Thymus (tissue), 11 donors: ENCODE data around the gene FASTKD1. TPM values are rescaled to one million over a fixed set of nuclear protein-coding genes. Genes with fewer than 3 reads are reported as not detected.
"Not testable (repeated sequence)": the region's sequence is repeated elsewhere in the genome, so short reads cannot be mapped to it uniquely, and the experiment has no call there.

Experiments used
- DNase-seq, 9 donors: peaks; one replicate each; pipeline ENCODE4 v3.0.0-alpha.2; 2013; ENCODE audit warnings: low spot score in 9 of 9, low read depth in 6 of 9, missing footprints in 1 of 9
- H3K27ac ChIP-seq, 2 donors: one replicate each; pipeline ENCODE4 v1.5.1; 2013; ENCODE audit warnings: control low read depth in 1 of 2, low read depth in 1 of 2, low read length in 1 of 2, mild to moderate bottlenecking in 1 of 2, moderate library complexity in 1 of 2
- H3K27me3 ChIP-seq, 2 donors: one replicate each; pipeline ENCODE4 v1.5.1; 2013; ENCODE audit warnings: low read length in 1 of 2; ENCODE audit not compliant: control insufficient read depth in 2 of 2, insufficient read depth in 1 of 2
- H3K36me3 ChIP-seq, 2 donors: one replicate each; pipeline ENCODE4 v1.5.1; 2013; ENCODE audit warnings: low read length in 1 of 2, mild to moderate bottlenecking in 1 of 2, moderate library complexity in 1 of 2; ENCODE audit not compliant: control insufficient read depth in 2 of 2, insufficient read depth in 2 of 2
- H3K4me1 ChIP-seq, 2 donors: one replicate each; pipeline ENCODE4 v1.5.1; 2013; ENCODE audit warnings: low read length in 2 of 2; ENCODE audit not compliant: control insufficient read depth in 2 of 2, insufficient read depth in 2 of 2
- H3K4me3 ChIP-seq, 2 donors: one replicate each; pipeline ENCODE4 v1.5.1; 2013; ENCODE audit warnings: low read length in 2 of 2, control low read depth in 1 of 2, mild to moderate bottlenecking in 1 of 2
- H3K9me3 ChIP-seq, 2 donors: one replicate each; pipeline ENCODE4 v1.5.1; 2013; ENCODE audit warnings: low read length in 1 of 2, mild to moderate bottlenecking in 1 of 2; ENCODE audit not compliant: control insufficient read depth in 2 of 2, insufficient read depth in 1 of 2
- WGBS: extraction: QIAGEN DNeasy Blood & Tissue Kit; methylation state at CpG from one replicate; pipeline ENCODE4 v1.1.7; 2013; 5-methylcytosine and 5-hydroxymethylcytosine counted together
- polyA plus RNA-seq: library from polyadenylated mRNA; stranded (reverse); fragments of 200-250 nt; gene quantifications from one replicate; pipeline ENCODE4 v1.2.3, GENCODE V29; 2013
- total RNA-seq: library from RNA; stranded (reverse); fragments of 120-200 nt; gene quantifications from one replicate; pipeline ENCODE4 v1.2.4, GENCODE V29; 2013
- donor health status: healthy.

FASTKD1 gene
- total and polyA plus RNA-seq, 2 donors = 34.1 to 65.6 TPM

DNA sequence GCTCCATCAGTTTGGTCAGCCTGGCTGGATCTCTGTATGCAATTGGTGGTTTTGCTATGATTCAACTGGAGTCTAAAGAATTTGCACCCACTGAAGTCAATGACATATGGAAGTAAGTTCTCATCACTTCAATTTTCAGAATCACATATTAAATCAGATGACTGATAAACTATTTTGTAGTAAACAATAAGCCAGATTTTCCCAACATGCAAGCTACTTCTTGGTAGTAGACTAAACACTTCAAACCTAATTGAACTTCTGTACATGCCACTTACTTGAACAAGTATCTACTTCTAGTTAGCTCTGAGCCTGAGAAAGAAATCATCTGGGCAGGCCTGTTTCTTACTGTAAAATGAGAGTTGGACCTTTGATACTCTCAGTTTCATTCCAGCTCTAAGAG lies 52.8 kb downstream of the FASTKD1 start:
- Histone ChIP-seq H3K4me3 (no peak overlapping the region), H3K4me1 (no peaks in the 10 kb centered on the region), H3K9me3 (no peaks in the 10 kb centered on the region), H3K36me3 (no peaks in the 10 kb centered on the region), H3K27ac (no peak overlapping the region), H3K27me3 (no peaks in the 10 kb centered on the region)
- no peak for DNase-seq

DNA sequence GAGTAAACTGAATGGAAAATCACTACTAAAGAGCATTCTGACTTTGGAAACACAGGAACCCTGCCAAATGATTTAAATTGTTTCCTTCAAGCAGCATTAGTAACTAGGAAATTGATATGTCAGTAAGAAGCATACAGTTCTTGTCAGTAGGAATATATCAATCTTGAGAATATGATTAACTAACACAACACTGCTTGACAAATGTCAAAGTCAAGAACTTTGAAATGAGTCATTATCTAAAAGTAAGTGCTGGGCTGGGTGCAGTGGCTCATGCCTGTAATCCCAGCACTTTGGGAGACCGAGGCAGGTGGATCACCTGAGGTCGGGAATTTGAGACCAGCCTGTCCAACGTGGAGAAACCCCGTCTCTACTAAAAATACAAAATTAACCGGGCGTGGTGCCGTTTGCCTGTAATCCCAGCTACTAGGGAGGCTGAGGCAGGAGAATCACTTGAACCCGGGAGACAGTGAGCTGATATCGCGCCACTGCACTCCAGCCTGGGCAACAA lies 57.1 kb downstream of the FASTKD1 start:
- not testable (repeated sequence) for H3K9me3 ChIP-seq, H3K4me3 ChIP-seq, H3K4me1 ChIP-seq, H3K27ac ChIP-seq, H3K36me3 ChIP-seq, H3K27me3 ChIP-seq, DNase-seq
- WGBS = 99% methylated on average over 10 of the region's 10 CpGs

DNA sequence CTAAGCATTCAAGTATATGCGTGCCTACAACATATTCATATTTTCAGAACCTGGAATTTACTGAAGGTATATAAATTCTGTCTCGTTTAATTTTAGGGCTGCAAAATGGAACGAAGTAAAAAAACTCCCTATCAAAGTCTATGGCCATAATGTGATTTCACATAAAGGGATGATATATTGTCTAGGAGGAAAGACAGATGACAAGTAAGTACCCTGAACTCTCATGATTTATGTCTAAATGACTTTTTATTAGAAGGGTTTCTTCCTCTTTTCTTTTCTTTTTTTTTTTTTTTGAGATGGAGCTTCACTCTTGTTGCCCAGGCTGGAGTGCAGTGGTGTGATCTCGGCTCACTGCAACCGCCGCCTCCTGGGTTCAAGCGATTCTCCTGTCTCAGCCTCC lies 58.9 kb downstream of the FASTKD1 start:
- H3K36me3 ChIP-seq, H3K27me3 ChIP-seq, H3K9me3 ChIP-seq, DNase-seq, H3K27ac ChIP-seq, H3K4me3 ChIP-seq, H3K4me1 ChIP-seq: not testable (repeated sequence)
- WGBS = 92% methylated on average over 7 of the region's 7 CpGs

DNA sequence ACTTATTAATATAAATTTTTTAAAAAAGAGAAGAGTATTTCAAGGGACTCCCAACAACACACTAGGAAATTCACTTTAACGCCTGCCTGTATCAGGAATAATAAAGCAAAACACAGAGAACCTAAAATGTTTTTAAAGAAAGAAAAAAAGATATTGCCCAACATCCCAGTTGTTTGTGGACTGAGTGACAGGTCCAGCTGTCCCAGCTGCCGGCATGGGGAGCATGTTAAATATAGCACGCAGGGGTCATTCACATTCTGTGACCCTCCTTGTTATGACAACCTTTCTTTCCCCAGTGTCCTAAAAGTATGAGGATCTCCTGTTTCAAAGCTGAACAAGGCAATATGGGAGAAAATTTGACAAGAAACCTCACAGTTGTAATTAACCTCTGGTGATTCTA lies 59.7 kb downstream of the FASTKD1 start:
- no peak overlapping the region for H3K4me3 ChIP-seq
- no peaks in the 10 kb centered on the region for H3K9me3 ChIP-seq
- H3K27ac ChIP-seq = no peak overlapping the region
- H3K4me1 ChIP-seq = no peaks in the 10 kb centered on the region
- no peaks in the 10 kb centered on the region for H3K36me3 ChIP-seq
- 97% methylated on average over 3 of the region's 3 CpGs for WGBS
- no peak for DNase-seq
- H3K27me3 ChIP-seq = no peaks in the 10 kb centered on the region

DNA sequence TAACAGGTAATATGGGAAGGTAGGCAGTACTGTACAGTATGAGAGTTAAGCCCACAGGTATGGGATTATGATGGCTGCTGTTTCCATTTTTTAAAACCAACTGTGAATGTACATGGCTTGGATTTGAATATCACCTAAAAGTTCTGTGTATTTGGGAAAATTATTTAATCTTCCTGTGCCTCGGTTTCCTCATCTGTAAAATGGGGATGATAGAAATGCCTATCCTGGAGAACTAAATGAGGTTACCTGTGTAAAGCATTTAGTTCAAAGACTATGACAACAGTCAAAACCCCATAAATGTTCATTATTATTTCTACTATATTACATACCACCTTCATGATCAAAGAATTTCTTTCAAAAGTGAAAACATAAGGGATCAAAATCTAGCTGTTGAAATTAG lies 60.6 kb downstream of the FASTKD1 start:
- no peaks in the 10 kb centered on the region for H3K4me1 ChIP-seq

DNA sequence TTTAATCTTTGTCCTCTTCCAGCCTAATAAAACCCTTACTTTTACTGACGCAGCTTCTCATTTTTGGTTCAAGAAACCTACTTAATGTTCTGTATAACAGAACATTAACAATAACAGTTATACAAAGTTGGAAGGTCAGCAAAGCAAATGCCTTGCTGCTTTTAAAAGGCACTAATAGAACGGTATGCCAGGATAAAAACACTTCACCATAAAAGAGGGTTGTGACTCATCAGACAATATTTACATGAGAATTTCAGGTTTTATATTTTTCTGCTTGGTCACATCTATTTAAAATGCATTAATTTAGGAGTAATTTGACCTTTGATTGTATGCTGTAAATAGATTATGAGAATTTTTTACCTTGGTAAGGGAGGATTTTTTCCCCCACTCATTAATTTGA lies 61.1 kb downstream of the FASTKD1 start:
- Histone ChIP-seq H3K27ac (no peak overlapping the region), H3K4me3 (no peak overlapping the region), H3K9me3 (no peaks in the 10 kb centered on the region)

More for the DNA sequence above, 60.6 kb downstream of the FASTKD1 start:
- 100% methylated on average over 1 of the region's 1 CpG for WGBS
- no peak overlapping the region for H3K27ac ChIP-seq
- H3K4me3 ChIP-seq = no peak overlapping the region
- H3K36me3 ChIP-seq = no peaks in the 10 kb centered on the region
- H3K9me3 ChIP-seq = no peaks in the 10 kb centered on the region
- no peak for DNase-seq
- no peaks in the 10 kb centered on the region for H3K27me3 ChIP-seq

DNA sequence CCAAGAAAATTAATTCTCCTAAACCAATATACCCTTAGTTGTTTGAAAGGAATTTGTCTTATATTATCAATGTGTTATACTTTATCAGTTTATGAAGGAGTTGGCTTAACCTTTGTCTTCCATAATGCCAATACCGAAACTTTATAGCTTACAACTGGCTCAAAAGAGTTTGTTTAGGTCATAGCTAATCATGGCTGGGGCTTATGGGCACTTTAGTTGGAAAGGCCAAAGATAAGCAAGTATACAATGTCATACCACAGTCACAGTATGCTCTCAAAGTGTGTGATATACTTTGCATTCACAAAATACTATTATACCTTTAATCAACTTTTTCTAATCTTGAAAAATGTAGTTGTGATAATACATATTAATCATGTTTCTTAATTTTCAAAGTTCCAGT lies 61.8 kb downstream of the FASTKD1 start:
- Histone ChIP-seq H3K36me3 (no peaks in the 10 kb centered on the region), H3K4me3 (no peak overlapping the region), H3K9me3 (no peaks in the 10 kb centered on the region), H3K4me1 (no peaks in the 10 kb centered on the region), H3K27ac (no peak overlapping the region), H3K27me3 (no peaks in the 10 kb centered on the region)
- DNase-seq = no peak
- WGBS = 100% methylated on average over 1 of the region's 1 CpG

More for the DNA sequence above, 61.1 kb downstream of the FASTKD1 start:
- H3K27me3 ChIP-seq = no peaks in the 10 kb centered on the region
- H3K36me3 ChIP-seq = no peaks in the 10 kb centered on the region
- DNase-seq = no peak
- H3K4me1 ChIP-seq = no peaks in the 10 kb centered on the region
- WGBS = 97% methylated on average over 2 of the region's 2 CpGs

DNA sequence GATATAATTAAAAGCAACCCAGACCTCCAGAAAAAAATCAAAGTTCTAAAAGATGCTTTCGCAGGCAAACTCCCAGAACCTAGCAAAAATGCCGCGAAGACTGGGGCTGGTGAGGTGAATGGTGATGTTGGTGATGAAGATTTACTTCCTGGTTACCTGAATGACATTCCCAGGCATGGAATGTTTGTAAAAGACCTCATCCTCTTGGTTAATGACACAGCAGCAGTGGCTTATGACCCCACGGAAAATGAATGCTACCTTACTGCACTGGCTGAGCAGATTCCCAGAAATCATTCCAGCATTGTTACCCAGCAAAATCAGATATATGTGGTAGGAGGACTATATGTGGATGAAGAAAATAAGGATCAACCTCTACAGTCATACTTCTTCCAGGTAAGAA lies 63.2 kb downstream of the FASTKD1 start:
- over 99% methylated on average over 4 of the region's 4 CpGs for WGBS
- Histone ChIP-seq H3K4me3 (no peak overlapping the region), H3K27ac (no peak overlapping the region), H3K27me3 (no peaks in the 10 kb centered on the region), H3K9me3 (no peaks in the 10 kb centered on the region), H3K36me3 (no peaks in the 10 kb centered on the region), H3K4me1 (no peaks in the 10 kb centered on the region)
- no peak for DNase-seq

DNA sequence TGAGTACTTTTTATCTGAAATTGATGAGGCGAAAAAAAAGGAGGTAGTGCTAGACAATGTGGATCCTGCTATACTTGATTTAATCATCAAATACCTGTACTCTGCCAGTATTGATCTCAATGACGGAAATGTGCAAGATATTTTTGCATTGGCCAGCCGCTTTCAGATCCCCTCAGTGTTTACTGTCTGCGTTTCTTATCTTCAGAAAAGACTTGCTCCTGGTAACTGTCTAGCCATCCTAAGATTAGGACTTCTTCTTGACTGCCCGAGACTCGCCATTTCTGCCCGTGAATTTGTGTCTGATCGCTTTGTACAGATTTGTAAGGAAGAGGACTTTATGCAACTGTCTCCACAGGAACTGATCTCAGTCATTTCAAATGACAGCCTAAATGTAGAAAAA lies 63.7 kb downstream of the FASTKD1 start:
- no peaks in the 10 kb centered on the region for H3K27me3 ChIP-seq
- no peaks in the 10 kb centered on the region for H3K36me3 ChIP-seq
- no peaks in the 10 kb centered on the region for H3K9me3 ChIP-seq
- no peak overlapping the region for H3K4me3 ChIP-seq
- H3K4me1 ChIP-seq = no peaks in the 10 kb centered on the region
- WGBS = over 99% methylated on average over 8 of the region's 8 CpGs
- DNase-seq = no peak
- no peak overlapping the region for H3K27ac ChIP-seq
